WTC11 (cell line): ENCODE measurements around the gene RASGEF1C. TPM values are rescaled to one million over a fixed set of nuclear protein-coding genes. Genes with fewer than 3 reads are reported as not detected.

Experiments
- ATAC-seq: fragments of 200-7000 bp; cut with Tn5 transposase; 2 replicates; pipeline ENCODE4 v1.10.0; 2021; ENCODE audit warnings: mild to moderate bottlenecking, moderate library complexity
- CTCF ChIA-PET: fragments of 300-600 bp; sonication (Branson Sonifier 250); formaldehyde crosslinking; loops from one replicate; lab custom pipeline; 2021; ENCODE audit warnings: antibody characterized with exemption; lab: Charles Lee
- POLR2A ChIA-PET: fragments of 350-600 bp; sonication (Branson Sonifier 250); formaldehyde crosslinking; loops from one replicate; lab custom pipeline; 2021; ENCODE audit warnings: antibody characterized with exemption; lab: Charles Lee
- DNase-seq: peaks from one replicate; pipeline ENCODE4 v3.0.0; 2021; ENCODE audit warnings: low spot score
- H3K27ac Mint-ChIP-seq: 2 replicates; pipeline ENCODE4 v1.8.0; 2021; ENCODE audit warnings: mixed read lengths
- H3K27me3 Mint-ChIP-seq: 2 replicates; pipeline ENCODE4 v1.8.0; 2021; ENCODE audit warnings: low read depth, mild to moderate bottlenecking, moderate library complexity, mixed read lengths
- H3K36me3 Mint-ChIP-seq: 2 replicates; pipeline ENCODE4 v1.8.0; 2021; ENCODE audit warnings: mixed read lengths
- H3K4me1 Mint-ChIP-seq: 2 replicates; pipeline ENCODE4 v1.8.0; 2022; ENCODE audit warnings: mixed read lengths
- H3K4me3 Mint-ChIP-seq: 2 replicates; pipeline ENCODE4 v1.8.0; 2021; ENCODE audit warnings: mild to moderate bottlenecking, moderate library complexity, mixed read lengths
- H3K9me3 Mint-ChIP-seq: 2 replicates; pipeline ENCODE4 v1.8.0; 2021; ENCODE audit warnings: mixed read lengths
- CBFB ChIP-seq: sonication (generic); formaldehyde crosslinking; IDR thresholded peaks from 2 replicates; pipeline ENCODE4 v1.8.1; 2022; ENCODE audit warnings: mild to moderate bottlenecking, low read depth, missing genetic modification reagents
- CREB1 ChIP-seq: sonication (generic); formaldehyde crosslinking; IDR thresholded peaks from 2 replicates; pipeline ENCODE4 v1.8.0; 2023; ENCODE audit warnings: mild to moderate bottlenecking, missing genetic modification reagents
- ETV6 ChIP-seq: sonication (generic); formaldehyde crosslinking; IDR thresholded peaks from 2 replicates; pipeline ENCODE4 v1.8.1; 2022; ENCODE audit warnings: mild to moderate bottlenecking, missing genetic modification reagents
- FOXK1 ChIP-seq: sonication (generic); formaldehyde crosslinking; IDR thresholded peaks from 2 replicates; pipeline ENCODE4 v1.8.0; 2022; ENCODE audit warnings: mild to moderate bottlenecking, moderate library complexity, missing genetic modification reagents
- GABPB1 ChIP-seq: sonication (generic); formaldehyde crosslinking; IDR thresholded peaks from 2 replicates; pipeline ENCODE4 v1.8.1; 2023; ENCODE audit warnings: mild to moderate bottlenecking, missing genetic modification reagents
- GRHL2 ChIP-seq: fragments of 250-450 bp; sonication (Bioruptor Pico); IDR thresholded peaks from 2 replicates; pipeline ENCODE4 v1.8.0; 2022; ENCODE audit warnings: mild to moderate bottlenecking, moderate library complexity; ENCODE audit not compliant: insufficient replicate concordance, severe bottlenecking
- OVOL2 ChIP-seq: fragments of 250-450 bp; sonication (Bioruptor Pico); IDR thresholded peaks from 2 replicates; pipeline ENCODE4 v1.9.0; 2021; ENCODE audit warnings: mild to moderate bottlenecking, borderline replicate concordance
- RELA ChIP-seq: sonication (generic); formaldehyde crosslinking; IDR thresholded peaks from 2 replicates; pipeline ENCODE4 v1.8.1; 2022; ENCODE audit warnings: missing genetic modification reagents, mild to moderate bottlenecking, borderline replicate concordance
- ZNF219 ChIP-seq: sonication (generic); formaldehyde crosslinking; IDR thresholded peaks from 2 replicates; pipeline ENCODE4 v1.8.0; 2023; ENCODE audit warnings: missing genetic modification reagents, mild to moderate bottlenecking, borderline replicate concordance
- ZNF263 ChIP-seq: sonication (generic); formaldehyde crosslinking; IDR thresholded peaks from 2 replicates; pipeline ENCODE4 v1.8.1; 2022; ENCODE audit warnings: low read depth, mild to moderate bottlenecking, moderate library complexity, missing genetic modification reagents
- ZNF416 ChIP-seq: fragments of 250-450 bp; sonication (Bioruptor Pico); IDR thresholded peaks from 2 replicates; pipeline ENCODE4 v1.9.0; 2021; ENCODE audit warnings: mild to moderate bottlenecking, inconsistent platforms
- total RNA-seq: library from RNA; stranded (reverse); gene quantifications from 3 replicates; pipeline ENCODE4 v1.2.3, GENCODE V29; 2021
- TF ChIP-seq, protein P1 (sequence below): fragments of 200-600 bp; IDR thresholded peaks from 2 replicates; pipeline ENCODE4 v1.8.0; 2022; ENCODE audit warnings: antibody characterized with exemption
- TF ChIP-seq, protein P2 (sequence below): fragments of 250-450 bp; sonication (Bioruptor Pico); IDR thresholded peaks from 2 replicates; pipeline ENCODE4 v1.9.0; 2021; ENCODE audit warnings: moderate library complexity, mild to moderate bottlenecking, inconsistent platforms, borderline replicate concordance
- TF ChIP-seq, protein P3 (sequence below): sonication (generic); formaldehyde crosslinking; IDR thresholded peaks from 2 replicates; pipeline ENCODE4 v1.8.0; 2023; ENCODE audit warnings: mild to moderate bottlenecking, missing genetic modification reagents
- TF ChIP-seq, protein P4 (sequence below): sonication (generic); formaldehyde crosslinking; IDR thresholded peaks from 2 replicates; pipeline ENCODE4 v1.8.1; 2023; ENCODE audit warnings: mild to moderate bottlenecking, missing genetic modification reagents
- TF ChIP-seq, protein P5 (sequence below): sonication (generic); formaldehyde crosslinking; IDR thresholded peaks from 2 replicates; pipeline ENCODE4 v1.8.0; 2023; ENCODE audit warnings: missing genetic modification reagents, mild to moderate bottlenecking, borderline replicate concordance
- TF ChIP-seq, protein P6 (sequence below): sonication (generic); formaldehyde crosslinking; IDR thresholded peaks from 2 replicates; pipeline ENCODE4 v1.8.0; 2023; ENCODE audit warnings: missing genetic modification reagents
- TF ChIP-seq, protein P7 (sequence below): sonication (generic); formaldehyde crosslinking; IDR thresholded peaks from 2 replicates; pipeline ENCODE4 v1.8.0; 2022; ENCODE audit warnings: mild to moderate bottlenecking, missing genetic modification reagents
- TF ChIP-seq, protein P8 (sequence below): fragments of 250-450 bp; sonication (Bioruptor Pico); IDR thresholded peaks from 2 replicates; pipeline ENCODE4 v1.9.0; 2021; ENCODE audit warnings: mild to moderate bottlenecking

RASGEF1C gene
- total RNA-seq, 1 experiment from 2014 or later: 0.96 TPM

DNA sequence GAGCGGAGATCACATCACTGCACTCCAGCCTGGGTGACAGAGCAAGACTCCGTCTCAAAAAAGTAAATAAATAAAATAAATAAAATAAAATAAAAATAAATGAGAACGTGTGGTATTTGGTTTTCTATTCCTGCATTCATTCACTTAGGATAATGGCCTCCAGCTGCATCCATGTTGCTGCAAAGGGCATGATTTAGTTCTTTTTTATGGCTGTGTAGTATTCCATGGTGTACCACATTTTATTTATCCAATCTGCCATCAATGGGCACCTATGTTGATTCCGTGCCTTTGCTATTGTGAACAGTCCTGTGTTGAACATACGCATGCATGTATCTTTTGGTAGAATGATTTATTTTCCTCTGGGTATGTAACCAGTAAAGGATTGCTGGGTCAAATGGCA lies 8.8 kb upstream of the RASGEF1C start:
- no peak overlapping the region for H3K27ac Mint-ChIP-seq
- peaks cover 41% of the 10 kb centered on the region for H3K9me3 Mint-ChIP-seq
- CTCF ChIA-PET: no interaction called here
- H3K36me3 Mint-ChIP-seq: peaks cover 16% of the 10 kb centered on the region
- H3K4me1 Mint-ChIP-seq: no peaks in the 10 kb centered on the region
- H3K4me3 Mint-ChIP-seq: no peak overlapping the region
- ATAC-seq: no peak
- POLR2A ChIA-PET: no interaction called here
- H3K27me3 Mint-ChIP-seq: peaks cover 9% of the 10 kb centered on the region; the same call in 1 of the 2 replicates
- TF ChIP-seq, protein P1, sequence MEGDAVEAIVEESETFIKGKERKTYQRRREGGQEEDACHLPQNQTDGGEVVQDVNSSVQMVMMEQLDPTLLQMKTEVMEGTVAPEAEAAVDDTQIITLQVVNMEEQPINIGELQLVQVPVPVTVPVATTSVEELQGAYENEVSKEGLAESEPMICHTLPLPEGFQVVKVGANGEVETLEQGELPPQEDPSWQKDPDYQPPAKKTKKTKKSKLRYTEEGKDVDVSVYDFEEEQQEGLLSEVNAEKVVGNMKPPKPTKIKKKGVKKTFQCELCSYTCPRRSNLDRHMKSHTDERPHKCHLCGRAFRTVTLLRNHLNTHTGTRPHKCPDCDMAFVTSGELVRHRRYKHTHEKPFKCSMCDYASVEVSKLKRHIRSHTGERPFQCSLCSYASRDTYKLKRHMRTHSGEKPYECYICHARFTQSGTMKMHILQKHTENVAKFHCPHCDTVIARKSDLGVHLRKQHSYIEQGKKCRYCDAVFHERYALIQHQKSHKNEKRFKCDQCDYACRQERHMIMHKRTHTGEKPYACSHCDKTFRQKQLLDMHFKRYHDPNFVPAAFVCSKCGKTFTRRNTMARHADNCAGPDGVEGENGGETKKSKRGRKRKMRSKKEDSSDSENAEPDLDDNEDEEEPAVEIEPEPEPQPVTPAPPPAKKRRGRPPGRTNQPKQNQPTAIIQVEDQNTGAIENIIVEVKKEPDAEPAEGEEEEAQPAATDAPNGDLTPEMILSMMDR: no peak
- TF ChIP-seq, protein P2, sequence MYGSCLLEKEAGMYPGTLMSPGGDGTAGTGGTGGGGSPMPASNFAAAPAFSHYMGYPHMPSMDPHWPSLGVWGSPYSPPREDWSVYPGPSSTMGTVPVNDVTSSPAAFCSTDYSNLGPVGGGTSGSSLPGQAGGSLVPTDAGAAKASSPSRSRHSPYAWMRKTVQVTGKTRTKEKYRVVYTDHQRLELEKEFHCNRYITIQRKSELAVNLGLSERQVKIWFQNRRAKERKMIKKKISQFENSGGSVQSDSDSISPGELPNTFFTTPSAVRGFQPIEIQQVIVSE: no peak
- TF ChIP-seq, protein P3, sequence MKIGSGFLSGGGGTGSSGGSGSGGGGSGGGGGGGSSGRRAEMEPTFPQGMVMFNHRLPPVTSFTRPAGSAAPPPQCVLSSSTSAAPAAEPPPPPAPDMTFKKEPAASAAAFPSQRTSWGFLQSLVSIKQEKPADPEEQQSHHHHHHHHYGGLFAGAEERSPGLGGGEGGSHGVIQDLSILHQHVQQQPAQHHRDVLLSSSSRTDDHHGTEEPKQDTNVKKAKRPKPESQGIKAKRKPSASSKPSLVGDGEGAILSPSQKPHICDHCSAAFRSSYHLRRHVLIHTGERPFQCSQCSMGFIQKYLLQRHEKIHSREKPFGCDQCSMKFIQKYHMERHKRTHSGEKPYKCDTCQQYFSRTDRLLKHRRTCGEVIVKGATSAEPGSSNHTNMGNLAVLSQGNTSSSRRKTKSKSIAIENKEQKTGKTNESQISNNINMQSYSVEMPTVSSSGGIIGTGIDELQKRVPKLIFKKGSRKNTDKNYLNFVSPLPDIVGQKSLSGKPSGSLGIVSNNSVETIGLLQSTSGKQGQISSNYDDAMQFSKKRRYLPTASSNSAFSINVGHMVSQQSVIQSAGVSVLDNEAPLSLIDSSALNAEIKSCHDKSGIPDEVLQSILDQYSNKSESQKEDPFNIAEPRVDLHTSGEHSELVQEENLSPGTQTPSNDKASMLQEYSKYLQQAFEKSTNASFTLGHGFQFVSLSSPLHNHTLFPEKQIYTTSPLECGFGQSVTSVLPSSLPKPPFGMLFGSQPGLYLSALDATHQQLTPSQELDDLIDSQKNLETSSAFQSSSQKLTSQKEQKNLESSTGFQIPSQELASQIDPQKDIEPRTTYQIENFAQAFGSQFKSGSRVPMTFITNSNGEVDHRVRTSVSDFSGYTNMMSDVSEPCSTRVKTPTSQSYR (CRISPR knock-in tag): no peak
- no peak for TF ChIP-seq ETV6 (CRISPR knock-in tag)
- TF ChIP-seq ZNF263 (CRISPR knock-in tag): no peak
- no peak for TF ChIP-seq GRHL2 (CRISPR knock-in tag)
- no peak for TF ChIP-seq GABPB1 (CRISPR knock-in tag)
- no peak for TF ChIP-seq CREB1 (CRISPR knock-in tag)
- no peak for TF ChIP-seq ZNF416 (CRISPR knock-in tag)
- DNase-seq: no peak

DNA sequence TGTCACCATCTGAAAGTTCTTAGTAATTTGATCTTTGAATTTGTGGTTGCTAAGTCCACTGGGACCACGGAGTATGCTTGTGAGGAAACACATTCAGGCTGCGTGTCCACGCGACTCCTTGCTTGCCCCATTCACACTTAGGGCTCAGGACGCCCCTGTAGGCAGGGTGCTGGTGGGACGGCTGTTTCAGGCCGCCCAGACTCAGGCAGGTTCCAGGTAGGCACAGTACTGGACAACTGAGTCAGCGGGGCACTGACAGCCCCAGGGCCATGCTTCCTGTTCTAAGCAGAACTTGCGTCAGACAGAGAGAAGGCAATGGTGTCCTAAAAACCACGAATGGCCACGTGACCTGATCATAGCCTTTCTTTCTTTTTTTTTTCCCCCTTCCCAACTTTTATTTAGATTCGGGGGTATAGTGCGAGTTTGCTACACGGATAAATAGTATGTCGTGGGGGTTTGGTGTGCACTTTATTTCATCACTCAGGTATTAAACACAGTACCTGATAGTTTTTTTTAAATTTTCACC lies 7.7 kb upstream of the RASGEF1C start:
- no peak overlapping the region for H3K27ac Mint-ChIP-seq
- ATAC-seq (no peak), DNase-seq (no peak)
- POLR2A ChIA-PET: no interaction called here
- H3K27me3 Mint-ChIP-seq: peaks cover 7% of the 10 kb centered on the region; the same call in 1 of the 2 replicates
- H3K36me3 Mint-ChIP-seq: peaks cover 7% of the 10 kb centered on the region; the same call in 1 of the 2 replicates
- H3K4me3 Mint-ChIP-seq: no peak overlapping the region
- CTCF ChIA-PET: no interaction called here
- peaks cover 32% of the 10 kb centered on the region for H3K9me3 Mint-ChIP-seq
- H3K4me1 Mint-ChIP-seq: no peaks in the 10 kb centered on the region
- no peak for TF ChIP-seq CBFB (CRISPR knock-in tag)
- TF ChIP-seq, protein P4, sequence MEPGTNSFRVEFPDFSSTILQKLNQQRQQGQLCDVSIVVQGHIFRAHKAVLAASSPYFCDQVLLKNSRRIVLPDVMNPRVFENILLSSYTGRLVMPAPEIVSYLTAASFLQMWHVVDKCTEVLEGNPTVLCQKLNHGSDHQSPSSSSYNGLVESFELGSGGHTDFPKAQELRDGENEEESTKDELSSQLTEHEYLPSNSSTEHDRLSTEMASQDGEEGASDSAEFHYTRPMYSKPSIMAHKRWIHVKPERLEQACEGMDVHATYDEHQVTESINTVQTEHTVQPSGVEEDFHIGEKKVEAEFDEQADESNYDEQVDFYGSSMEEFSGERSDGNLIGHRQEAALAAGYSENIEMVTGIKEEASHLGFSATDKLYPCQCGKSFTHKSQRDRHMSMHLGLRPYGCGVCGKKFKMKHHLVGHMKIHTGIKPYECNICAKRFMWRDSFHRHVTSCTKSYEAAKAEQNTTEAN: no peak
- TF ChIP-seq OVOL2 (CRISPR knock-in tag): no peak
- TF ChIP-seq, protein P5, sequence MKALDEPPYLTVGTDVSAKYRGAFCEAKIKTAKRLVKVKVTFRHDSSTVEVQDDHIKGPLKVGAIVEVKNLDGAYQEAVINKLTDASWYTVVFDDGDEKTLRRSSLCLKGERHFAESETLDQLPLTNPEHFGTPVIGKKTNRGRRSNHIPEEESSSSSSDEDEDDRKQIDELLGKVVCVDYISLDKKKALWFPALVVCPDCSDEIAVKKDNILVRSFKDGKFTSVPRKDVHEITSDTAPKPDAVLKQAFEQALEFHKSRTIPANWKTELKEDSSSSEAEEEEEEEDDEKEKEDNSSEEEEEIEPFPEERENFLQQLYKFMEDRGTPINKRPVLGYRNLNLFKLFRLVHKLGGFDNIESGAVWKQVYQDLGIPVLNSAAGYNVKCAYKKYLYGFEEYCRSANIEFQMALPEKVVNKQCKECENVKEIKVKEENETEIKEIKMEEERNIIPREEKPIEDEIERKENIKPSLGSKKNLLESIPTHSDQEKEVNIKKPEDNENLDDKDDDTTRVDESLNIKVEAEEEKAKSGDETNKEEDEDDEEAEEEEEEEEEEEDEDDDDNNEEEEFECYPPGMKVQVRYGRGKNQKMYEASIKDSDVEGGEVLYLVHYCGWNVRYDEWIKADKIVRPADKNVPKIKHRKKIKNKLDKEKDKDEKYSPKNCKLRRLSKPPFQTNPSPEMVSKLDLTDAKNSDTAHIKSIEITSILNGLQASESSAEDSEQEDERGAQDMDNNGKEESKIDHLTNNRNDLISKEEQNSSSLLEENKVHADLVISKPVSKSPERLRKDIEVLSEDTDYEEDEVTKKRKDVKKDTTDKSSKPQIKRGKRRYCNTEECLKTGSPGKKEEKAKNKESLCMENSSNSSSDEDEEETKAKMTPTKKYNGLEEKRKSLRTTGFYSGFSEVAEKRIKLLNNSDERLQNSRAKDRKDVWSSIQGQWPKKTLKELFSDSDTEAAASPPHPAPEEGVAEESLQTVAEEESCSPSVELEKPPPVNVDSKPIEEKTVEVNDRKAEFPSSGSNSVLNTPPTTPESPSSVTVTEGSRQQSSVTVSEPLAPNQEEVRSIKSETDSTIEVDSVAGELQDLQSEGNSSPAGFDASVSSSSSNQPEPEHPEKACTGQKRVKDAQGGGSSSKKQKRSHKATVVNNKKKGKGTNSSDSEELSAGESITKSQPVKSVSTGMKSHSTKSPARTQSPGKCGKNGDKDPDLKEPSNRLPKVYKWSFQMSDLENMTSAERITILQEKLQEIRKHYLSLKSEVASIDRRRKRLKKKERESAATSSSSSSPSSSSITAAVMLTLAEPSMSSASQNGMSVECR: no peak
- no peak for TF ChIP-seq ZNF219 (CRISPR knock-in tag)
- TF ChIP-seq, protein P6, sequence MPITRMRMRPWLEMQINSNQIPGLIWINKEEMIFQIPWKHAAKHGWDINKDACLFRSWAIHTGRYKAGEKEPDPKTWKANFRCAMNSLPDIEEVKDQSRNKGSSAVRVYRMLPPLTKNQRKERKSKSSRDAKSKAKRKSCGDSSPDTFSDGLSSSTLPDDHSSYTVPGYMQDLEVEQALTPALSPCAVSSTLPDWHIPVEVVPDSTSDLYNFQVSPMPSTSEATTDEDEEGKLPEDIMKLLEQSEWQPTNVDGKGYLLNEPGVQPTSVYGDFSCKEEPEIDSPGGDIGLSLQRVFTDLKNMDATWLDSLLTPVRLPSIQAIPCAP (CRISPR knock-in tag): no peak
- TF ChIP-seq, protein P7, sequence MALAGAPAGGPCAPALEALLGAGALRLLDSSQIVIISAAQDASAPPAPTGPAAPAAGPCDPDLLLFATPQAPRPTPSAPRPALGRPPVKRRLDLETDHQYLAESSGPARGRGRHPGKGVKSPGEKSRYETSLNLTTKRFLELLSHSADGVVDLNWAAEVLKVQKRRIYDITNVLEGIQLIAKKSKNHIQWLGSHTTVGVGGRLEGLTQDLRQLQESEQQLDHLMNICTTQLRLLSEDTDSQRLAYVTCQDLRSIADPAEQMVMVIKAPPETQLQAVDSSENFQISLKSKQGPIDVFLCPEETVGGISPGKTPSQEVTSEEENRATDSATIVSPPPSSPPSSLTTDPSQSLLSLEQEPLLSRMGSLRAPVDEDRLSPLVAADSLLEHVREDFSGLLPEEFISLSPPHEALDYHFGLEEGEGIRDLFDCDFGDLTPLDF (CRISPR knock-in tag): no peak
- TF ChIP-seq, protein P8, sequence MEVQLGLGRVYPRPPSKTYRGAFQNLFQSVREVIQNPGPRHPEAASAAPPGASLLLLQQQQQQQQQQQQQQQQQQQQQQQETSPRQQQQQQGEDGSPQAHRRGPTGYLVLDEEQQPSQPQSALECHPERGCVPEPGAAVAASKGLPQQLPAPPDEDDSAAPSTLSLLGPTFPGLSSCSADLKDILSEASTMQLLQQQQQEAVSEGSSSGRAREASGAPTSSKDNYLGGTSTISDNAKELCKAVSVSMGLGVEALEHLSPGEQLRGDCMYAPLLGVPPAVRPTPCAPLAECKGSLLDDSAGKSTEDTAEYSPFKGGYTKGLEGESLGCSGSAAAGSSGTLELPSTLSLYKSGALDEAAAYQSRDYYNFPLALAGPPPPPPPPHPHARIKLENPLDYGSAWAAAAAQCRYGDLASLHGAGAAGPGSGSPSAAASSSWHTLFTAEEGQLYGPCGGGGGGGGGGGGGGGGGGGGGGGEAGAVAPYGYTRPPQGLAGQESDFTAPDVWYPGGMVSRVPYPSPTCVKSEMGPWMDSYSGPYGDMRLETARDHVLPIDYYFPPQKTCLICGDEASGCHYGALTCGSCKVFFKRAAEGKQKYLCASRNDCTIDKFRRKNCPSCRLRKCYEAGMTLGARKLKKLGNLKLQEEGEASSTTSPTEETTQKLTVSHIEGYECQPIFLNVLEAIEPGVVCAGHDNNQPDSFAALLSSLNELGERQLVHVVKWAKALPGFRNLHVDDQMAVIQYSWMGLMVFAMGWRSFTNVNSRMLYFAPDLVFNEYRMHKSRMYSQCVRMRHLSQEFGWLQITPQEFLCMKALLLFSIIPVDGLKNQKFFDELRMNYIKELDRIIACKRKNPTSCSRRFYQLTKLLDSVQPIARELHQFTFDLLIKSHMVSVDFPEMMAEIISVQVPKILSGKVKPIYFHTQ (CRISPR knock-in tag): no peak
- TF ChIP-seq RELA (CRISPR knock-in tag): no peak
- TF ChIP-seq FOXK1 (CRISPR knock-in tag): no peak
